NCI-H774 (cell line): ENCODE results near the gene HOXC12.

Experiments used
- DNase-seq: peaks from one replicate; lab custom pipeline; 2025; lab: John Stamatoyannopoulos, UW

HOXC12 gene

DNA sequence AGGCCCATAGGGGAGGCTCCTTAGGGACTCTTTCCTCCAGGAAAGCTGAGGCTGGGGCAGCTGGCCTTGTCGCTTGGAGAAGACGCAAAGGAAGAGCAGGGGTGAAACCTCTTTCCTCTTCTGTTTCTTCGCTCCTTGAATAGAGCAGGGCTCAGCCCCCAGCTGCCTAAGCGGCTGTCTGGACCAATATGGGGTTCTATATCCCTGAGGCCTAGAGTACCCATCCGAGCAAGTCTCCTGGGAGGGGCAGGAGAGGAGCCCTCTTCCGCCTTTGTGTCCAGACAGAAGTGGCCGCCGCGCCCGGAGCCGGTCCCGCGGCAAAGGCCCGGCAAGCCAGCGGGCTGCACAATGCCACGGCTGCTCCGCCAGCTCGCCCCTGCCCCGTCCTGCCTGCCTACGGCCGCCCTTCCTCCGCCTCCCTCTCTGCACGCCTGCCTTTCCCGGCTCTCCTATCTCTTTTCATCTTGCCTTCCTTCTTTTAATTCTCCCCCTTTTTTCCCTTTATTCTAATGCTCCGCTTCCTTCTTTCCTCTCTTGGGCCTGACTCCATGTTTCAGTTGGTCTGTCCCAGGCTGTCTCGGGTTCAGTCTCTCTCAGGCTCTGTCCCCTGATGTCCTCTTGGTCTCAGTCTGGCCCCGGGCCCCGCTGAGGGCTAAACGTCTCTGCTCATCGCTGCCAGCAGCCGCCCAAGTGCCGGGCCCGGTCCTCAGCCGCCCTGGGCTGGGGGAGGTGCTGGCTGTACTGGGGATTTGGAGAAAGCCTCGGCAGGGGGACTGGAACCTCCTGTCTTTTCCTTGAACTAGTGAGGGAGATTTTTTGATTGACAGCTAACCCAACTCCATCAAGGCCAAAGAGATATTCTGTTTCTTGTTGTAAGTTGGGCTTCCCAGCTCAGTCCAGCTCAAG lies 42.8 kb downstream of the HOXC12 start:
- DNase-seq: no peak

DNA sequence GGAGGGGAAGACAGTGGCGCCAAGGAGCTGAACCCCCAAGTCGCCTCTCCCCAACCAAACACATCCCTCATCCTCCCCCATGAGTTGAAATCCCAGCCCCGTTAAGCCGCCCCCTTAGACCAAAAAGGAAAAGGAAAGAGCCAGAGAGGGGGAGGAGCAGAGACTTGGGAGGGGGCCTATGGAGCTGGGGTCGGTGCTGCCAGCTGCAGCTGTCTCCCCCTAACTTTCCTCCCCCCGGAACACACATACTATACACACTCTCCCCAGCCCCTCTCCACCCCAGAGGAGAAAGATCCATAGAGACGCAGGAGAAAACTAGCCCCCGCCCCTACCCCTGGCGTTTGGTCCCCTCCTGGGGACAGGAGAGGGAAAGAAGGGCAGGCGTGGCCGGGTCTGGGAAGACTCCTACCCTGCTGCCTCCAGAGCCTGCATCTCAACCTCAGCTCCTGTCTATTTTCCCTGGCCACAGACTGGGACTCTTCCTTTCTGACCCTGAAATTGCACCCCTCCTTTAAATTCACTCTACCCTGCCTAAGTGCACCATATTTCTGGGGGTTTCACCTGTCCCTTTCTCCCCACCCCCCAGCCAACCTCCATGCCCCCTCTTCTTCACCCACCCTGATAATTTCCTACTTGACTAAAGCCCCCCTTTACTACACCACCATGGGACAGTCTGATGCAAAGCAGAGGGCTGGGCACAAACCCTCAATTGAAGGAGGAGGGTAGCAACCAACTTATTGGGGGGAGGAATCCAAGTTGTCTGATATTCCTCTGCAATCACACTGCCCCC lies 43.6 kb downstream of the HOXC12 start:
- no peak for DNase-seq

DNA sequence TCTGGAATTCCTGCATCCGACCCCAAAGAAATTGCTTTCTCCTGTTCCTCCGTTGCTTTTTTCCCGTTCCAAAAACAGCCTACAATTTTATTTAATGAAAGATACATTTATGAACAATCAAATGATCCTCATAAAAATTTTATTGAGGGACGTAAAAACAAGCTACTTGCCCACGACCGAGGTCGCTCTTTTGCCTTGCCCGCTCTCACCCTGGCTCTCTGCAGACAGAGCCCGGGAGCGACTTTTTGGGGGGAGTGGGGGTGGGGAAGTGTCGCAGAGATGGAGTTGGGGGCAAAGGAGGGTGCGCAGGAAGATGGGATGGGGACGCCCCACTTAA lies 44.2 kb downstream of the HOXC12 start:
- DNase-seq: no peak

GRCh38 chr12:53999559-54000115 lies 44.9 kb downstream of the HOXC12 start:
- DNase-seq: no peak

GRCh38 chr12:54000116-54001114 lies 45.7 kb downstream of the HOXC12 start, which contains the start of gene HOXC9:
TSS of gene HOXC9 (plus strand) at chr12:54000161. CDS start at chr12:54000189, 28 bp downstream.
- DNase-seq: no peak

- DNase-seq: no peak
Measured at GRCh38 chr12:54001283-54002187, 46.8 kb downstream of the HOXC12 start.

GRCh38 chr12:54002278-54002914 lies 47.7 kb downstream of the HOXC12 start:
- no peak for DNase-seq

DNA sequence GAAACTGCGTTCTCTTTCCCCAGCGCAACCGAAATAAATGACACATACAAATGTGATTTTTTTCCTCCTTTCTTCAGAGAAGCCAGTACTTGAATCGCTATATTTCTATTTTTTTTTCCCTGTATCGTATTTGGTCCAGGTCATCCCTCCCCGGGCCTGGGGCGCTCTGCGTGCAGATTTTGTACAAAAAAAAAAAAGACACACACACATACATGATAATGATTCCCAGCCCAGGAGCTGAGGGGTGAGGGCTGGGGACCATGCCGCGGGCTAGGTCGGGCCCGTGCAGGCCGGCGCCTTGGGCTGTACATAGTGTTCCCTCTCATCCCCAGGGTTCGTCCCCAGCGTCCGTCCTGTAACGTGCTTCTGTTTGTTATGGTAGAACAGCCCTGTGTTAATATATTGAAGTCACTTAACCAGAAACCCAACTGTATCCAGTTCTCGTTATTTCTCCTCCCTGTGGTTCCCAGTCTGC lies 48.2 kb downstream of the HOXC12 start:
- no peak for DNase-seq

GRCh38 chr12:54003625-54004024 lies 48.9 kb downstream of the HOXC12 start:
- no peak for DNase-seq

DNA sequence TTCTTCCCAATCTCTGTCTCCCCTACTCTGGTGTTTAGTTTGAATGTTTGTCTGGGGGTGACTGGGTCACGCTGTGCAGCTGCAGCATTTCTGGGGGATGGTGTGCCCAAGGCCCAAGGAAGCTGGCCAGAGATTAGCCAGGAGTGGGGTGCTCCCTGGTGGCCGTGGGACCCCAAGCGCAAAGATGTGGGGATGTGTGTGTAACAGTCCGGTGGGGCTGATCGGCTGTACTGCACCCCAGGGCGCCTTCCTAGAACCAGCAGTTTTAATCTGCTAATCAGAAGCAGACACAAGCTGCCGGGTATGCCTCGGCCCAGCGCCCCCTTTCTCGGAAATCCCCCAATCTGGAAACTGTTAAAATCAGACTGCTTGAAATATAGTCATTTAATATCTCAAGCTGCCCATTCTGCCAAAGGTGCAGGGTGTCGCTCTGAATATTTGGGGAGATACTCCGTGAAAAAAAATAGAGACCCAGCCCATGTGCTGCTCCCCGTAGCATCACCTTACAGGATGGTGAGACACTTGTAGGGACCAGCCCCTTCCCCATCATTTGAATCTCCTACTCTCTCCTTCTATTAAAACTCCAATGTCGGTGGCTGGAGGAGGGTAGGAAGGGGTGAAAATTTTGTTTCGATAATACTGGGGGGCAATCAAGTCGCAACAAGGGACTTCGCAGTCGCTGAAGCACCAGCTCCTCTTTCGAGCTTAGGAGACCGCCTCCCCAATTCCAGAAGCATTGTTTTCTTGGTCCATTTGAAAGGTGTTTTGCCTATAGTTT lies 49.5 kb downstream of the HOXC12 start:
- DNase-seq: no peak

DNA sequence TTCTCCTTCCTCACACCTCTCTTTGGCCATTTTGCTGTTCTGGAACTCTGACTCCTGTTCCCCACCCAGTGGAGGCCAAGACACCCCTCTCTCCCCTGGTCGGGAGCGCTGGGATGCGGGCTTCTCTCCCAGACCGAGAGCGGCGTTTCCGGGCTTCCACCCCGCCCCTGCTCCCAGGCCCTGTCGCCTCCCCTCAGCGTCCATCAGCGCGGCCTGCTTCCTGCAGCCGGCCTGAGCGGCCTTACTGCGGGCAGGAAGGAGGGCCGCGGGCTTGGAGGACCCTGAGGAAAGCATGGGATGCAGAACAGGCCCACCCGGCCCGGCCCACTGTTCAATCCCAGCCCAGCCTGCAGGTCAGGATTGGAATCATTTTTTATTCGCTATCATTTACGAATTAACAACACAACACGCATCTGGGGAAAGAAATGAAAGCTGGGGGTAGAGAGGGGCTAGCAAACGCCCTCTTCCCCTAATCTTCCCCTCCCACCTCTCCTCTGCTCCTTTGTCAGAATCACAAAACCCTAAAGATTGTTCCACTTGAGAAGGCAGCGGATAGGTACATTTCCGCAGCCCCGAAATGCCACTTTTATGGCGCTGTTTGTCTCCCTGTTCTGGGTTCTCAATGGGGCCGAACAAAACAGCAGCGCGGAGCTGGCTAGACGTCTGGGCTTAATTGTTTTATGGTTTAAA lies 50.3 kb downstream of the HOXC12 start:
- DNase-seq: no peak

DNA sequence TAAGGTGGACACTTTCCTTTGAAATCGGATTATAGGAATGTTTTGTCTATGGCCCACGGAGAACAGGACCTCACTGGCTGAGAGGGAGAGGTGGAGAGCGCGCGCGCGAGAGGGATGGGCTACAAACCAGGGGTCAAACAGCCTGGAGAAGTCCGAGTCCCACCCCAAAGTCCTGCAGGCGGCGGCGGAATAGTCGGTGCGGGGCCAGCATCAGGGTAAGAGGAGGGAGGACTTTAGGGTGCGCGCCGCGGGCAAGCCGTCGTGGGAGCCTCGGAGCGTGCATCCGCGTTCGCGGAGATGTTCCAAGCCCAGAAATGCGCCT lies 50.8 kb downstream of the HOXC12 start:
- DNase-seq: no peak

GRCh38 chr12:54005853-54006558 lies 51.3 kb downstream of the HOXC12 start:
- DNase-seq: peak; percentile 65

GRCh38 chr12:54006559-54007220 lies 52.0 kb downstream of the HOXC12 start:
- DNase-seq: no peak

GRCh38 chr12:54007538-54008259 lies 53.0 kb downstream of the HOXC12 start:
- DNase-seq: no peak

- no peak for DNase-seq
Measured at GRCh38 chr12:54008260-54008552, 53.5 kb downstream of the HOXC12 start.
